SK-N-SH treated with all-trans-retinoic acid at 6 μM for 48 hours (cell line): ENCODE measurements around the gene SMKR1.

Experiments used
- ATAC-seq: fragments of 200-7000 bp; cut with Tn5 transposase; 3 replicates; pipeline ENCODE4 v1.9.1; 2020; ENCODE audit warnings: mild to moderate bottlenecking, moderate library complexity
- BACH2 ChIP-seq: fragments of 250-450 bp; sonication (Bioruptor Pico); IDR thresholded peaks from 2 replicates; pipeline ENCODE4 v1.9.0; 2021; ENCODE audit warnings: mild to moderate bottlenecking, borderline replicate concordance
- CSDC2 ChIP-seq: fragments of 250-450 bp; sonication (Bioruptor Pico); IDR thresholded peaks from 2 replicates; pipeline ENCODE4 v1.5.0; 2020; ENCODE audit warnings: mild to moderate bottlenecking, moderate library complexity
- GLIS3 ChIP-seq: fragments of 250-450 bp; sonication (Bioruptor Pico); IDR thresholded peaks from 2 replicates; pipeline ENCODE4 v1.5.0; 2020; ENCODE audit warnings: mild to moderate bottlenecking, moderate library complexity
- ISL1 ChIP-seq: fragments of 250-450 bp; sonication (Bioruptor Pico); IDR thresholded peaks from 2 replicates; pipeline ENCODE4 v2.1.2; 2022; ENCODE audit warnings: mild to moderate bottlenecking, moderate library complexity
- OSR1 ChIP-seq: fragments of 250-450 bp; sonication (Bioruptor Pico); IDR thresholded peaks from 2 replicates; pipeline ENCODE4 v1.8.0; 2022; ENCODE audit warnings: moderate library complexity, mild to moderate bottlenecking, inconsistent platforms
- PPARA ChIP-seq: fragments of 250-450 bp; sonication (Bioruptor Pico); IDR thresholded peaks from 2 replicates; pipeline ENCODE4 v1.5.0; 2020; ENCODE audit warnings: mild to moderate bottlenecking, borderline replicate concordance
- RARB ChIP-seq: fragments of 250-450 bp; sonication (Bioruptor Pico); IDR thresholded peaks from 2 replicates; pipeline ENCODE4 v1.8.0; 2021; ENCODE audit warnings: mild to moderate bottlenecking, moderate library complexity
- SNAI2 ChIP-seq: fragments of 250-450 bp; sonication (Bioruptor Pico); IDR thresholded peaks from 2 replicates; pipeline ENCODE4 v1.5.0; 2020; ENCODE audit warnings: mild to moderate bottlenecking, moderate library complexity
- TCF4 ChIP-seq: fragments of 250-450 bp; sonication (Bioruptor Pico); IDR thresholded peaks from 2 replicates; pipeline ENCODE4 v1.8.0; 2021; ENCODE audit warnings: mild to moderate bottlenecking, moderate library complexity, borderline replicate concordance
- TOX ChIP-seq: fragments of 250-450 bp; sonication (Bioruptor Pico); IDR thresholded peaks from 2 replicates; pipeline ENCODE4 v1.8.0; 2021; ENCODE audit warnings: mild to moderate bottlenecking, moderate library complexity, borderline replicate concordance
- ZC3H10 ChIP-seq: fragments of 250-450 bp; sonication (Bioruptor Pico); IDR thresholded peaks from 2 replicates; pipeline ENCODE4 v1.5.1; 2021; ENCODE audit warnings: mild to moderate bottlenecking, moderate library complexity
- ZFP3 ChIP-seq: fragments of 250-450 bp; sonication (Bioruptor Pico); IDR thresholded peaks from 2 replicates; pipeline ENCODE4 v1.5.0; 2020; ENCODE audit warnings: mild to moderate bottlenecking, moderate library complexity
- ZFP30 ChIP-seq: fragments of 450-650 bp; formaldehyde crosslinking; IDR thresholded peaks from 2 replicates; pipeline ENCODE4 v1.5.0; 2022; ENCODE audit warnings: mild to moderate bottlenecking, moderate library complexity
- ZNF565 ChIP-seq: fragments of 450-650 bp; formaldehyde crosslinking; conservative IDR thresholded peaks from 2 replicates; pipeline ENCODE4 v1.5.0; 2020; ENCODE audit warnings: low read depth, mild to moderate bottlenecking, moderate library complexity
- ZNF70 ChIP-seq: fragments of 450-650 bp; formaldehyde crosslinking; IDR thresholded peaks from 2 replicates; pipeline ENCODE4 v1.5.0; 2020; ENCODE audit warnings: mild to moderate bottlenecking, moderate library complexity
- ZNF8 ChIP-seq: fragments of 450-650 bp; formaldehyde crosslinking; IDR thresholded peaks from 2 replicates; pipeline ENCODE4 v1.5.0; 2020; ENCODE audit warnings: mild to moderate bottlenecking, moderate library complexity
- TF ChIP-seq, protein P1 (sequence below): fragments of 250-450 bp; sonication (Bioruptor Pico); IDR thresholded peaks from 2 replicates; pipeline ENCODE4 v1.5.1; 2021; ENCODE audit warnings: mild to moderate bottlenecking, moderate library complexity
- TF ChIP-seq, protein P2 (sequence below): fragments of 250-450 bp; sonication (Bioruptor Pico); IDR thresholded peaks from 2 replicates; pipeline ENCODE4 v1.5.1; 2020; ENCODE audit warnings: low read depth, mild to moderate bottlenecking, moderate library complexity
- TF ChIP-seq, protein P3 (sequence below): fragments of 250-450 bp; sonication (Bioruptor Pico); IDR thresholded peaks from 2 replicates; pipeline ENCODE4 v1.8.0; 2021; ENCODE audit warnings: low read depth, mild to moderate bottlenecking, moderate library complexity, borderline replicate concordance
- TF ChIP-seq, protein P4 (sequence below): fragments of 250-450 bp; sonication (Bioruptor Pico); IDR thresholded peaks from 2 replicates; pipeline ENCODE4 v1.5.0; 2020; ENCODE audit warnings: mild to moderate bottlenecking, moderate library complexity
- TF ChIP-seq, protein P5 (sequence below): fragments of 250-450 bp; sonication (Bioruptor Pico); IDR thresholded peaks from 2 replicates; pipeline ENCODE4 v1.8.0; 2020; ENCODE audit warnings: mild to moderate bottlenecking, moderate library complexity, borderline replicate concordance

SMKR1 gene

DNA sequence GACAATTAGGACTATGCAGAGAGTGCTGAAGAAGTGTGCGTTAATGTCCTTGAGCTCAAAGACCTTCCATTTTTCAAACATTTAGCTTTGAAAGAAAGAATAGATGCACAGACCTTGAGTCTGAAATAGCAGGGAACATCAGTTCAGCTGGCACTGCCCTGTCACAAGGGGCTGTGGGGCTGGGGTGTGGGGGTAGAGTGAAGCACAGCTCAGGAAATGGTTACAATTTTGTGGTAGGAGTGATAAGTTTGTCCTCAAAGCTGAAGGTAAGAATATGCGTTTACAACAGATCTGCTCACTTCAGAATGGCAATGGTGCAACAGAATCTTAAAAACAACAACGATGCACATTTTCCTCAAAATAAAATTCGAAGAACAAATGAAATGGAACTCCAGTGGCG, 33.6 kb downstream of the SMKR1 start:
- ATAC-seq: no peak
- TF ChIP-seq TCF4 (CRISPR knock-in tag): no peak
- no peak for TF ChIP-seq ZC3H10
- TF ChIP-seq, protein P1, sequence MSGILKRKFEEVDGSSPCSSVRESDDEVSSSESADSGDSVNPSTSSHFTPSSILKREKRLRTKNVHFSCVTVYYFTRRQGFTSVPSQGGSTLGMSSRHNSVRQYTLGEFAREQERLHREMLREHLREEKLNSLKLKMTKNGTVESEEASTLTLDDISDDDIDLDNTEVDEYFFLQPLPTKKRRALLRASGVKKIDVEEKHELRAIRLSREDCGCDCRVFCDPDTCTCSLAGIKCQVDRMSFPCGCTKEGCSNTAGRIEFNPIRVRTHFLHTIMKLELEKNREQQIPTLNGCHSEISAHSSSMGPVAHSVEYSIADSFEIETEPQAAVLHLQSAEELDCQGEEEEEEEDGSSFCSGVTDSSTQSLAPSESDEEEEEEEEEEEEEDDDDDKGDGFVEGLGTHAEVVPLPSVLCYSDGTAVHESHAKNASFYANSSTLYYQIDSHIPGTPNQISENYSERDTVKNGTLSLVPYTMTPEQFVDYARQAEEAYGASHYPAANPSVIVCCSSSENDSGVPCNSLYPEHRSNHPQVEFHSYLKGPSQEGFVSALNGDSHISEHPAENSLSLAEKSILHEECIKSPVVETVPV (CRISPR knock-in tag): no peak
- no peak for TF ChIP-seq CSDC2 (CRISPR knock-in tag)
- TF ChIP-seq, protein P2, sequence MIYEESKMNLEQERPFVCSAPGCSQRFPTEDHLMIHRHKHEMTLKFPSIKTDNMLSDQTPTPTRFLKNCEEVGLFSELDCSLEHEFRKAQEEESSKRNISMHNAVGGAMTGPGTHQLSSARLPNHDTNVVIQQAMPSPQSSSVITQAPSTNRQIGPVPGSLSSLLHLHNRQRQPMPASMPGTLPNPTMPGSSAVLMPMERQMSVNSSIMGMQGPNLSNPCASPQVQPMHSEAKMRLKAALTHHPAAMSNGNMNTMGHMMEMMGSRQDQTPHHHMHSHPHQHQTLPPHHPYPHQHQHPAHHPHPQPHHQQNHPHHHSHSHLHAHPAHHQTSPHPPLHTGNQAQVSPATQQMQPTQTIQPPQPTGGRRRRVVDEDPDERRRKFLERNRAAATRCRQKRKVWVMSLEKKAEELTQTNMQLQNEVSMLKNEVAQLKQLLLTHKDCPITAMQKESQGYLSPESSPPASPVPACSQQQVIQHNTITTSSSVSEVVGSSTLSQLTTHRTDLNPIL (CRISPR knock-in tag): no peak
- TF ChIP-seq, protein P3, sequence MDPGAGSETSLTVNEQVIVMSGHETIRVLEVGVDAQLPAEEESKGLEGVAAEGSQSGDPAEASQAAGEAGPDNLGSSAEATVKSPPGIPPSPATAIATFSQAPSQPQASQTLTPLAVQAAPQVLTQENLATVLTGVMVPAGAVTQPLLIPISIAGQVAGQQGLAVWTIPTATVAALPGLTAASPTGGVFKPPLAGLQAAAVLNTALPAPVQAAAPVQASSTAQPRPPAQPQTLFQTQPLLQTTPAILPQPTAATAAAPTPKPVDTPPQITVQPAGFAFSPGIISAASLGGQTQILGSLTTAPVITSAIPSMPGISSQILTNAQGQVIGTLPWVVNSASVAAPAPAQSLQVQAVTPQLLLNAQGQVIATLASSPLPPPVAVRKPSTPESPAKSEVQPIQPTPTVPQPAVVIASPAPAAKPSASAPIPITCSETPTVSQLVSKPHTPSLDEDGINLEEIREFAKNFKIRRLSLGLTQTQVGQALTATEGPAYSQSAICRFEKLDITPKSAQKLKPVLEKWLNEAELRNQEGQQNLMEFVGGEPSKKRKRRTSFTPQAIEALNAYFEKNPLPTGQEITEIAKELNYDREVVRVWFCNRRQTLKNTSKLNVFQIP (CRISPR knock-in tag): no peak
- TF ChIP-seq OSR1 (CRISPR knock-in tag): no peak
- TF ChIP-seq GLIS3 (CRISPR knock-in tag): no peak
- TF ChIP-seq ISL1 (CRISPR knock-in tag): no peak
- no peak for TF ChIP-seq BACH2 (CRISPR knock-in tag)

DNA sequence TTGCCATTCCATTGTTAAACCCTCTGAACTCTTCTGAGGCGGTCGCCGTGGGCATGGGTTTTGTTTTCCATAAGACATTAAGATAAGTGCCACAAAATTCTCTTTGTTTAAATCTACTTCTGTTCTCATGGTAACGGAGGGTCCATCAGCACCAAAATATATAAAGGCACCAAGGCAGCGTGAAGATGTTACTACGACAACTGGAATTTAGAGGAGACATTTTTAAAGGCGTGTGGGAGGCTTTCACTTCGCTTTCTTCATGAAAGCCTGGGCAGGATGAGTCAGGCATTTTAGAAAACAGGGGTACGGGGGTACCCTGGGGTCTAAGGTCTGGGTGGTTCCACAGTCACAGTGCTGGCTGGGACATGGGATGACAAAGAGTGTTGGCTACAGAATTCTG, 34.0 kb downstream of the SMKR1 start:
- TF ChIP-seq ZNF8 (CRISPR knock-in tag) (no peak), OSR1 (CRISPR knock-in tag) (no peak), ISL1 (CRISPR knock-in tag) (no peak), TCF4 (CRISPR knock-in tag) (no peak), RARB (no peak)
- TF ChIP-seq, protein P4, sequence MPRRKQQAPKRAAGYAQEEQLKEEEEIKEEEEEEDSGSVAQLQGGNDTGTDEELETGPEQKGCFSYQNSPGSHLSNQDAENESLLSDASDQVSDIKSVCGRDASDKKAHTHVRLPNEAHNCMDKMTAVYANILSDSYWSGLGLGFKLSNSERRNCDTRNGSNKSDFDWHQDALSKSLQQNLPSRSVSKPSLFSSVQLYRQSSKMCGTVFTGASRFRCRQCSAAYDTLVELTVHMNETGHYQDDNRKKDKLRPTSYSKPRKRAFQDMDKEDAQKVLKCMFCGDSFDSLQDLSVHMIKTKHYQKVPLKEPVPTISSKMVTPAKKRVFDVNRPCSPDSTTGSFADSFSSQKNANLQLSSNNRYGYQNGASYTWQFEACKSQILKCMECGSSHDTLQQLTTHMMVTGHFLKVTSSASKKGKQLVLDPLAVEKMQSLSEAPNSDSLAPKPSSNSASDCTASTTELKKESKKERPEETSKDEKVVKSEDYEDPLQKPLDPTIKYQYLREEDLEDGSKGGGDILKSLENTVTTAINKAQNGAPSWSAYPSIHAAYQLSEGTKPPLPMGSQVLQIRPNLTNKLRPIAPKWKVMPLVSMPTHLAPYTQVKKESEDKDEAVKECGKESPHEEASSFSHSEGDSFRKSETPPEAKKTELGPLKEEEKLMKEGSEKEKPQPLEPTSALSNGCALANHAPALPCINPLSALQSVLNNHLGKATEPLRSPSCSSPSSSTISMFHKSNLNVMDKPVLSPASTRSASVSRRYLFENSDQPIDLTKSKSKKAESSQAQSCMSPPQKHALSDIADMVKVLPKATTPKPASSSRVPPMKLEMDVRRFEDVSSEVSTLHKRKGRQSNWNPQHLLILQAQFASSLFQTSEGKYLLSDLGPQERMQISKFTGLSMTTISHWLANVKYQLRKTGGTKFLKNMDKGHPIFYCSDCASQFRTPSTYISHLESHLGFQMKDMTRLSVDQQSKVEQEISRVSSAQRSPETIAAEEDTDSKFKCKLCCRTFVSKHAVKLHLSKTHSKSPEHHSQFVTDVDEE (CRISPR knock-in tag): no peak
- TF ChIP-seq, protein P1 (CRISPR knock-in tag): no peak
- ATAC-seq: no peak

DNA sequence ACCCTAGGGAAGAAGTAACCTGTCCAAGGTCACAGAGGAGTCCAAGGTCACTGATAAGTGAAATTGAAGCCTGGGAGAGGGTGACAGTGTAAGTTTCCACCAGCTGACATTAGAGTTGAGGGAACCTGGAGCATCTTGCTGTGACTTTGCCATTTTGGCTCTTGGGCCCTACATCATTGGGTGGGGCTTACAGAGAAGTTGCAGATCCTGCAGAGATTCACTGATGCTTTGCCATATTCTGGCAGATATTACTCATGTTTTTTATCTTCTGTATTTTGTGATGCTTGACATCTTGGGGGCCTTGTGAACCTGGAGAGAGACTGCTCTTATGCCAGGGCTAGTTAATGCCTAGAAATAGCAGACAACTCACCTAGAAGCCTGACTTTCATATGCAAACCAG, 36.5 kb downstream of the SMKR1 start:
- no peak for ATAC-seq
- TF ChIP-seq, protein P5, sequence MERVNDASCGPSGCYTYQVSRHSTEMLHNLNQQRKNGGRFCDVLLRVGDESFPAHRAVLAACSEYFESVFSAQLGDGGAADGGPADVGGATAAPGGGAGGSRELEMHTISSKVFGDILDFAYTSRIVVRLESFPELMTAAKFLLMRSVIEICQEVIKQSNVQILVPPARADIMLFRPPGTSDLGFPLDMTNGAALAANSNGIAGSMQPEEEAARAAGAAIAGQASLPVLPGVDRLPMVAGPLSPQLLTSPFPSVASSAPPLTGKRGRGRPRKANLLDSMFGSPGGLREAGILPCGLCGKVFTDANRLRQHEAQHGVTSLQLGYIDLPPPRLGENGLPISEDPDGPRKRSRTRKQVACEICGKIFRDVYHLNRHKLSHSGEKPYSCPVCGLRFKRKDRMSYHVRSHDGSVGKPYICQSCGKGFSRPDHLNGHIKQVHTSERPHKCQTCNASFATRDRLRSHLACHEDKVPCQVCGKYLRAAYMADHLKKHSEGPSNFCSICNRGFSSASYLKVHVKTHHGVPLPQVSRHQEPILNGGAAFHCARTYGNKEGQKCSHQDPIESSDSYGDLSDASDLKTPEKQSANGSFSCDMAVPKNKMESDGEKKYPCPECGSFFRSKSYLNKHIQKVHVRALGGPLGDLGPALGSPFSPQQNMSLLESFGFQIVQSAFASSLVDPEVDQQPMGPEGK (CRISPR knock-in tag): no peak
- TF ChIP-seq BACH2 (CRISPR knock-in tag): no peak
- no peak for TF ChIP-seq ZC3H10
- TF ChIP-seq OSR1 (CRISPR knock-in tag): no peak
- no peak for TF ChIP-seq ISL1 (CRISPR knock-in tag)
- TF ChIP-seq PPARA (CRISPR knock-in tag): no peak
- TF ChIP-seq, protein P1 (CRISPR knock-in tag): no peak
- no peak for TF ChIP-seq ZFP3 (CRISPR knock-in tag)
- TF ChIP-seq ZNF565 (CRISPR knock-in tag): no peak
- TF ChIP-seq SNAI2: no peak
- no peak for TF ChIP-seq ZFP30
- no peak for TF ChIP-seq TOX (CRISPR knock-in tag)
- TF ChIP-seq ZNF8 (CRISPR knock-in tag): no peak
- TF ChIP-seq TCF4 (CRISPR knock-in tag): no peak
- TF ChIP-seq, protein P3 (CRISPR knock-in tag): no peak
- TF ChIP-seq, protein P2 (CRISPR knock-in tag): no peak
- no peak for TF ChIP-seq CSDC2 (CRISPR knock-in tag)
- TF ChIP-seq GLIS3 (CRISPR knock-in tag): no peak
- TF ChIP-seq ZNF70 (CRISPR knock-in tag): no peak
